Cerebellar nuclear complex (tissue), 1 donor: ENCODE results near the gene ASTN2.

Experiments
- DNase-seq, 2 experiments: peaks; one replicate each; lab custom pipeline; 2025; lab: John Stamatoyannopoulos, UW

Gene ASTN2

GRCh38 chr9:117121316-117121715, 293.5 kb downstream of the ASTN2 start:
- no peak for DNase-seq

GRCh38 chr9:117120061-117120460, 294.8 kb downstream of the ASTN2 start:
- DNase-seq: no peak

DNA sequence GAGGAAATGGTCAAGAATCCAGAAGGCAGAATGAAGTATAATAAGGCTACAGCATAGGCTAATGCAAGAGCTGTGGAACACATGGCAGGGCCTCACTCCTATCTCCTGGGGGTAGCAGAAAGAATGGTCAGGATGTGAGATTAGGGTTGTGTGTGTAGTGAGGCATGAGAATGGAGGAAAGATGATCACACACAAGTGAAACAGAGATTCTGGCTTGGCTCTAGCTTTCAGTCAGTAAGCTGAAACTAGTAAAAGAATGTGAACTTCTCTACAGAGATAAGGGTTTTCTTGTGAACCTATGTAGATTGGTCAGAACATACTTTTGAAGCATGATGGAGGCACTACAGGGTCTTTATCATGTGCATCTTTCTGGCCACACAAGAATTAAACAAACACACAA, 298.8 kb downstream of the ASTN2 start:
- no peak for DNase-seq

GRCh38 chr9:117114768-117115167, 300.1 kb downstream of the ASTN2 start:
- no peak for DNase-seq

- DNase-seq: no peak
These were observed 310.0 kb downstream of the ASTN2 start for GRCh38 chr9:117104716-117105495.

DNA sequence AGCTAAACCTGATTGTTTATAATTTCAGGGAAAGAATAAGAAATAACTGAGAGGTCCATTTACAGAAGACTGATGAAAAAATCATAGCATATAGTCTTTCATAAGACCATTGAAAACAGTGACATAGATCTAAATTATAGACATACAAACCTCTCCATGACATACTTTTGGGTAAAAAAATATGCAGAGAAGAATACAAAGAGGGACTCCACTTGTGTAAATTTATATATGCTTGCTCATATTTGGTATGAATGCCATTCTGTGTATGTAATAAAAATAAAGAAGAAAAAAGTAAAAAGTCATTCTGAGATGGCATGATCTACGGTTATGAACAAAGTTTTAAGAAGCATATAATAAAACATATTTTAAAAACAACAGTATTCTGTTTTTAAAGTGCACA, 310.7 kb downstream of the ASTN2 start:
- no peak for DNase-seq

GRCh38 chr9:117103438-117104110, 311.3 kb downstream of the ASTN2 start:
- no peak for DNase-seq

GRCh38 chr9:117101008-117101407, 313.8 kb downstream of the ASTN2 start:
- DNase-seq: no peak

- DNase-seq: no peak
These were observed 316.5 kb downstream of the ASTN2 start for GRCh38 chr9:117098331-117098730.

GRCh38 chr9:117097761-117098160, 317.1 kb downstream of the ASTN2 start:
- DNase-seq: no peak

GRCh38 chr9:117096138-117096537, 318.7 kb downstream of the ASTN2 start:
- DNase-seq: no peak

DNA sequence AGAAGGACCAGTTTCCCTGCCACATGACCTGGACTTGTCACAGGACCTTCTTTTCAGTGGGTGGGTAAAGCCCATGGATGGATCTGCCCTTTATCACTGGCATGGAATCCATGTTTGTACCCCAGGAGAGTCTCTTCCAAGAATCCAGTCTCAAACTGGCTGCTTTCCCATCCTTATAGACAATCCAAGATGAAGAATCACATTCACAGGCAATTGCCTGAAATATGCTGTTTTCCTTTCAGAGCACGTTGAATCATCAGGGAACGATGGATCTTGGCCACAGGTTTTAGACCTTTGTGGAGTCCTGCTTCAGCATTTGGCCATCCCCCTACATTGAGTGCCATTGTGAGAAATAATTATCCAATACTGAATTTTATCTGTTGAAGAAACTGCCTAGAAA, 319.8 kb downstream of the ASTN2 start:
- DNase-seq: no peak

- DNase-seq: no peak
These were observed 320.7 kb downstream of the ASTN2 start for GRCh38 chr9:117093891-117094844.

GRCh38 chr9:117092582-117092981, 322.3 kb downstream of the ASTN2 start:
- no peak for DNase-seq

GRCh38 chr9:117091529-117091928, 323.3 kb downstream of the ASTN2 start:
- DNase-seq: no peak

- DNase-seq: no peak
These were observed 326.1 kb downstream of the ASTN2 start for GRCh38 chr9:117088786-117089185.

DNA sequence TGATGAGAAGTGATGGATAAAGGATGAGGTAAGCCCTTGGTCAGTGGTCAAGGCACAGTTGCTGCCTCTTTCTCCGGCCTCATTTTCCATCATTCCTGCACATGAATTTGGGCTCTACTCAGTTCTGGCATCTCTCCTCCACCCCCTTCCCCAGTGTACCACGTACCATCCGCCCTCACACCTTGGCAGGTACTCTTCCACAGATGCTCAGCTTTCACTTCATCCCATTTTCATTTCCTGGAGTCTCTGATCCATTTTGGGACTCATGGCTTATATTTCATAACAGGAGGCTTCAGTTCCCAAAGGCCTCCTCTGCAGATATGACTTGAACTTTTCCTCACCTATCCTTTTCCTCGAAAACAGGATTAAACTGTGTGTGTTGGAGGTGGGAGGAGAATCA, 326.7 kb downstream of the ASTN2 start:
- DNase-seq: no peak

- DNase-seq: no peak
These were observed 330.6 kb downstream of the ASTN2 start for GRCh38 chr9:117084221-117084620.

GRCh38 chr9:117083559-117083958, 331.3 kb downstream of the ASTN2 start:
- DNase-seq: no peak

GRCh38 chr9:117081641-117082317, 333.1 kb downstream of the ASTN2 start:
- no peak for DNase-seq

DNA sequence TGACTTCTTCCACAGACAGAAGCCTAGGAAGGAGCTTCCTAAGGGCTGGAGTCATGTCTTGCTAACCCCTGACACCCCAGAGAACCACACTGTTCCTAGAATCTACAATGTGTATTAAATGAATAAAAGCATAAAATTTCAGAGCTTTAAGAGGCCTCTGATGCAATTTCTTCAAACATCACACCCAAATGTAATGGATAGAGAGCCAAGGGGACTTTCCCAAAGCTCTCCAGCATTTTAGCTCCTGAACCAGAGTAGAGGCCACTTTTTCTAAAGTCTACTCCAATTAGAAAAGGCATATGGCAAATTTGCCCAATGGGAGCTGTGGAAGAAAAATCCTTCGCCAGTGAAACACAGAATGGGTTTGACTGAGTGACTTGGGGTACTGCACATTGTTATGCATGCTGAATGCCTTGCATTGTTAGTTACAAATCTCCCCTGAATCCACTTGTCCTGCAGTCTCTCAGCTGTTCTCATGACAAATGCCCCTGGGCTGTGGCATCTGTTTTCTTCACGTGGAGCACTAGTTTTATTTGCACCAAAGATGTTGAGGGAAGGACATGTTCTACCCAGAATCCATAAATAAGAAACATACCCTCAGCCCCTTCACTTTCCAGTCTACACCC, 334.0 kb downstream of the ASTN2 start:
- DNase-seq: no peak
